HepG2 (cell line): ENCODE results near the gene WDR37. TPM values are rescaled to one million over a fixed set of nuclear protein-coding genes. Genes with fewer than 3 reads are reported as not detected.

ENCODE experiments used
- CBFB ChIP-seq: sonication (generic); formaldehyde crosslinking; IDR thresholded peaks from 2 replicates; pipeline ENCODE4 v1.4.0; 2020; ENCODE audit warnings: missing genetic modification reagents
- DPF2 ChIP-seq: sonication (generic); formaldehyde crosslinking; IDR thresholded peaks from 2 replicates; pipeline ENCODE4 v1.4.0; 2020; ENCODE audit warnings: mild to moderate bottlenecking, low read depth, missing genetic modification reagents, borderline replicate concordance
- ISL2 ChIP-seq: sonication (generic); formaldehyde crosslinking; IDR thresholded peaks from 2 replicates; pipeline ENCODE4 v1.5.0; 2020; ENCODE audit warnings: missing genetic modification reagents
- KLF11 ChIP-seq: IDR thresholded peaks from 2 replicates; pipeline ENCODE4 v1.6.1; 2016; ENCODE audit warnings: missing compliant biosample characterization
- MIXL1 ChIP-seq: IDR thresholded peaks from 2 replicates; pipeline ENCODE4 v1.6.1; 2016
- MTA1 ChIP-seq: sonication (generic); formaldehyde crosslinking; IDR thresholded peaks from 2 replicates; pipeline ENCODE4 v1.4.0; 2020; ENCODE audit warnings: missing genetic modification reagents, mild to moderate bottlenecking, borderline replicate concordance
- MXI1 ChIP-seq: IDR thresholded peaks from 3 replicates; pipeline ENCODE4 v1.6.1; 2012; ENCODE audit warnings: low read depth, low read length, inconsistent platforms, borderline replicate concordance
- POLR2A ChIP-seq, 2 experiments: IDR thresholded peaks; 2 replicates each; pipeline ENCODE4 v1.6.1; 2011; ENCODE audit warnings: low read depth in 2 of 2, low read length in 2 of 2, mild to moderate bottlenecking in 1 of 2, moderate library complexity in 1 of 2; ENCODE audit not compliant: insufficient read depth in 1 of 2
- PPARG ChIP-seq: conservative IDR thresholded peaks from 2 replicates; pipeline ENCODE4 v1.6.1; 2016; ENCODE audit warnings: missing biosample characterization, missing genetic modification reagents
- SNAPC5 ChIP-seq: sonication (generic); formaldehyde crosslinking; IDR thresholded peaks from 2 replicates; pipeline ENCODE4 v1.8.1; 2023; ENCODE audit warnings: mild to moderate bottlenecking, missing genetic modification reagents, borderline replicate concordance
- SP1 ChIP-seq, 2 experiments: fragments of 450-650 bp in 1 of 2; sonication (generic) in 1 of 2; formaldehyde crosslinking in 1 of 2; IDR thresholded peaks; 2 replicates each; pipeline versions ENCODE4 v1.4.0 to v1.6.1; 2016 to 2020; ENCODE audit warnings: missing genetic modification reagents in 1 of 2
- TAF15 ChIP-seq: fragments of 200-400 bp; formaldehyde crosslinking; IDR thresholded peaks from one replicate; pipeline ENCODE4 v1.6.1; 2018; ENCODE audit warnings: mild to moderate bottlenecking, low read depth, low read length; ENCODE audit not compliant: poor library complexity, severe bottlenecking
- YY1 ChIP-seq: IDR thresholded peaks from 2 replicates; pipeline ENCODE4 v1.6.1; 2011; ENCODE audit warnings: low read length, low read depth, moderate library complexity, mild to moderate bottlenecking; ENCODE audit not compliant: insufficient read depth, insufficient replicate concordance
- ZBTB3 ChIP-seq: sonication (generic); formaldehyde crosslinking; IDR thresholded peaks from 2 replicates; pipeline ENCODE4 v1.4.0; 2020; ENCODE audit warnings: low read depth, mild to moderate bottlenecking, moderate library complexity, missing genetic modification reagents, borderline replicate concordance
- ZBTB37 ChIP-seq: sonication (generic); formaldehyde crosslinking; IDR thresholded peaks from 2 replicates; pipeline ENCODE4 v1.4.0; 2020; ENCODE audit warnings: mild to moderate bottlenecking, missing genetic modification reagents
- ZFP36L1 ChIP-seq: sonication (generic); formaldehyde crosslinking; IDR thresholded peaks from 2 replicates; pipeline ENCODE4 v1.8.0; 2022; ENCODE audit warnings: mild to moderate bottlenecking, missing genetic modification reagents, moderate library complexity
- polyA plus RNA-seq, 8 experiments: library from polyadenylated mRNA; depleted of rRNA in 3 of 8; stranded (reverse) in 7 of 8; unstranded in 1 of 8; fragments of >200 nt; fragmentation: Illumina TruSeq in 4 of 8; extraction: Trizol in 4 of 8; gene quantifications; 2 replicates each; pipeline versions ENCODE4 v1.2.1 to v1.2.3, GENCODE V29; 2011 to 2016; ENCODE audit warnings: low read depth in 4 of 8, missing spikeins in 1 of 8, mixed read lengths in 1 of 8; ENCODE audit not compliant: insufficient read depth in 1 of 8
- total RNA-seq, 5 experiments: library from RNA; depleted of rRNA; stranded (reverse); fragments of >200 nt; fragmentation: Illumina TruSeq; extraction: Trizol; gene quantifications; 2 replicates each; pipeline ENCODE4 v1.2.3, GENCODE V29; 2016; ENCODE audit warnings: low read depth in 1 of 5
- TF ChIP-seq, protein P1 (sequence below): sonication (generic); formaldehyde crosslinking; IDR thresholded peaks from 2 replicates; pipeline ENCODE4 v1.9.0; 2021; ENCODE audit warnings: missing genetic modification reagents, borderline replicate concordance
- TF ChIP-seq, protein P2 (sequence below): IDR thresholded peaks from 2 replicates; pipeline ENCODE4 v1.6.1; 2016; ENCODE audit warnings: low read depth, missing genetic modification reagents, missing compliant biosample characterization
- TF ChIP-seq, protein P3 (sequence below): sonication (generic); formaldehyde crosslinking; IDR thresholded peaks from 2 replicates; pipeline ENCODE4 v1.8.0; 2022; ENCODE audit warnings: missing genetic modification reagents, mild to moderate bottlenecking, borderline replicate concordance

Gene WDR37
- total and polyA plus RNA-seq, 2 of the 13 experiments (the other 11 are each of a cell fraction or from before 2014, with no cell fraction given) = 5.9 to 7.5 TPM

GRCh38 chr10:1049425-1049958 is 6.7 kb upstream of the WDR37 start (continued):
- TF ChIP-seq, protein P1, sequence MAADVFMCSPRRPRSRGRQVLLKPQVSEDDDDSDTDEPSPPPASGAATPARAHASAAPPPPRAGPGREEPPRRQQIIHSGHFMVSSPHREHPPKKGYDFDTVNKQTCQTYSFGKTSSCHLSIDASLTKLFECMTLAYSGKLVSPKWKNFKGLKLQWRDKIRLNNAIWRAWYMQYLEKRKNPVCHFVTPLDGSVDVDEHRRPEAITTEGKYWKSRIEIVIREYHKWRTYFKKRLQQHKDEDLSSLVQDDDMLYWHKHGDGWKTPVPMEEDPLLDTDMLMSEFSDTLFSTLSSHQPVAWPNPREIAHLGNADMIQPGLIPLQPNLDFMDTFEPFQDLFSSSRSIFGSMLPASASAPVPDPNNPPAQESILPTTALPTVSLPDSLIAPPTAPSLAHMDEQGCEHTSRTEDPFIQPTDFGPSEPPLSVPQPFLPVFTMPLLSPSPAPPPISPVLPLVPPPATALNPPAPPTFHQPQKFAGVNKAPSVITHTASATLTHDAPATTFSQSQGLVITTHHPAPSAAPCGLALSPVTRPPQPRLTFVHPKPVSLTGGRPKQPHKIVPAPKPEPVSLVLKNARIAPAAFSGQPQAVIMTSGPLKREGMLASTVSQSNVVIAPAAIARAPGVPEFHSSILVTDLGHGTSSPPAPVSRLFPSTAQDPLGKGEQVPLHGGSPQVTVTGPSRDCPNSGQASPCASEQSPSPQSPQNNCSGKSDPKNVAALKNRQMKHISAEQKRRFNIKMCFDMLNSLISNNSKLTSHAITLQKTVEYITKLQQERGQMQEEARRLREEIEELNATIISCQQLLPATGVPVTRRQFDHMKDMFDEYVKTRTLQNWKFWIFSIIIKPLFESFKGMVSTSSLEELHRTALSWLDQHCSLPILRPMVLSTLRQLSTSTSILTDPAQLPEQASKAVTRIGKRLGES (CRISPR knock-in tag) = 0 out of 2 replicates have a peak, but pooled peaks have one; percentile 10
- TF ChIP-seq DPF2 (CRISPR knock-in tag) = no peak
- TF ChIP-seq PPARG (CRISPR knock-in tag) = no peak
- no peak for TF ChIP-seq TAF15
- no peak for TF ChIP-seq ZBTB37
- no peak; the same call in 1 of the 2 replicates for TF ChIP-seq ZBTB3
- no peak for TF ChIP-seq KLF11 (CRISPR knock-in tag)
- TF ChIP-seq YY1 = no peak
- no peak for TF ChIP-seq MIXL1 (CRISPR knock-in tag)
- no peak for TF ChIP-seq POLR2A (IDR thresholded peaks at IDR 0.05; ENCODE audit: insufficient read depth in 1 of 2, low read depth in 2 of 2, low read length in 2 of 2)
- TF ChIP-seq ZFP36L1 (CRISPR knock-in tag) = peak; percentile 76; the same call in 1 of the 2 replicates
- TF ChIP-seq CBFB (CRISPR knock-in tag) = no peak
- TF ChIP-seq SNAPC5 (CRISPR knock-in tag) = no peak
- TF ChIP-seq MXI1 = no peak
- TF ChIP-seq, protein P2, sequence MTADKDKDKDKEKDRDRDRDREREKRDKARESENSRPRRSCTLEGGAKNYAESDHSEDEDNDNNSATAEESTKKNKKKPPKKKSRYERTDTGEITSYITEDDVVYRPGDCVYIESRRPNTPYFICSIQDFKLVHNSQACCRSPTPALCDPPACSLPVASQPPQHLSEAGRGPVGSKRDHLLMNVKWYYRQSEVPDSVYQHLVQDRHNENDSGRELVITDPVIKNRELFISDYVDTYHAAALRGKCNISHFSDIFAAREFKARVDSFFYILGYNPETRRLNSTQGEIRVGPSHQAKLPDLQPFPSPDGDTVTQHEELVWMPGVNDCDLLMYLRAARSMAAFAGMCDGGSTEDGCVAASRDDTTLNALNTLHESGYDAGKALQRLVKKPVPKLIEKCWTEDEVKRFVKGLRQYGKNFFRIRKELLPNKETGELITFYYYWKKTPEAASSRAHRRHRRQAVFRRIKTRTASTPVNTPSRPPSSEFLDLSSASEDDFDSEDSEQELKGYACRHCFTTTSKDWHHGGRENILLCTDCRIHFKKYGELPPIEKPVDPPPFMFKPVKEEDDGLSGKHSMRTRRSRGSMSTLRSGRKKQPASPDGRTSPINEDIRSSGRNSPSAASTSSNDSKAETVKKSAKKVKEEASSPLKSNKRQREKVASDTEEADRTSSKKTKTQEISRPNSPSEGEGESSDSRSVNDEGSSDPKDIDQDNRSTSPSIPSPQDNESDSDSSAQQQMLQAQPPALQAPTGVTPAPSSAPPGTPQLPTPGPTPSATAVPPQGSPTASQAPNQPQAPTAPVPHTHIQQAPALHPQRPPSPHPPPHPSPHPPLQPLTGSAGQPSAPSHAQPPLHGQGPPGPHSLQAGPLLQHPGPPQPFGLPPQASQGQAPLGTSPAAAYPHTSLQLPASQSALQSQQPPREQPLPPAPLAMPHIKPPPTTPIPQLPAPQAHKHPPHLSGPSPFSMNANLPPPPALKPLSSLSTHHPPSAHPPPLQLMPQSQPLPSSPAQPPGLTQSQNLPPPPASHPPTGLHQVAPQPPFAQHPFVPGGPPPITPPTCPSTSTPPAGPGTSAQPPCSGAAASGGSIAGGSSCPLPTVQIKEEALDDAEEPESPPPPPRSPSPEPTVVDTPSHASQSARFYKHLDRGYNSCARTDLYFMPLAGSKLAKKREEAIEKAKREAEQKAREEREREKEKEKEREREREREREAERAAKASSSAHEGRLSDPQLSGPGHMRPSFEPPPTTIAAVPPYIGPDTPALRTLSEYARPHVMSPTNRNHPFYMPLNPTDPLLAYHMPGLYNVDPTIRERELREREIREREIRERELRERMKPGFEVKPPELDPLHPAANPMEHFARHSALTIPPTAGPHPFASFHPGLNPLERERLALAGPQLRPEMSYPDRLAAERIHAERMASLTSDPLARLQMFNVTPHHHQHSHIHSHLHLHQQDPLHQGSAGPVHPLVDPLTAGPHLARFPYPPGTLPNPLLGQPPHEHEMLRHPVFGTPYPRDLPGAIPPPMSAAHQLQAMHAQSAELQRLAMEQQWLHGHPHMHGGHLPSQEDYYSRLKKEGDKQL (CRISPR knock-in tag) = no peak
- TF ChIP-seq, protein P3, sequence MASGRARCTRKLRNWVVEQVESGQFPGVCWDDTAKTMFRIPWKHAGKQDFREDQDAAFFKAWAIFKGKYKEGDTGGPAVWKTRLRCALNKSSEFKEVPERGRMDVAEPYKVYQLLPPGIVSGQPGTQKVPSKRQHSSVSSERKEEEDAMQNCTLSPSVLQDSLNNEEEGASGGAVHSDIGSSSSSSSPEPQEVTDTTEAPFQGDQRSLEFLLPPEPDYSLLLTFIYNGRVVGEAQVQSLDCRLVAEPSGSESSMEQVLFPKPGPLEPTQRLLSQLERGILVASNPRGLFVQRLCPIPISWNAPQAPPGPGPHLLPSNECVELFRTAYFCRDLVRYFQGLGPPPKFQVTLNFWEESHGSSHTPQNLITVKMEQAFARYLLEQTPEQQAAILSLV (CRISPR knock-in tag) = no peak
- TF ChIP-seq ISL2 = no peak; the same call in none of the 2 replicates
- TF ChIP-seq MTA1 = no peak
- no peak for TF ChIP-seq SP1 (IDR thresholded peaks at IDR 0.05)
- no peak for TF ChIP-seq SP1 (CRISPR knock-in tag; IDR thresholded peaks at IDR 0.05)
